ENCODE data around the gene ARGLU1. TPM values are rescaled to one million over a fixed set of nuclear protein-coding genes. Genes with fewer than 3 reads are reported as not detected.

Gene ARGLU1
- polyA plus RNA-seq, 3 donors, result 22.4 to 168 (median 27.2) TPM

- H4K20me1 ChIP-seq (ENCODE audit: insufficient read depth, low read length), result no peaks in the 10 kb centered on the region
- WGBS (ENCODE audit: insufficient coverage), result 95% methylated on average over 4 of the region's 15 CpGs
- intact Hi-C loops (cut with micrococcal nuclease), result no loop called here
- peaks cover 5 to 6% (median 5%) of the 10 kb centered on the region in 3 donors for H3K27me3 Mint-ChIP-seq (ENCODE audit: low read depth in 3 of 3)
- no peak overlapping the region for H3K9ac ChIP-seq (ENCODE audit: insufficient read depth, low read length, poor library complexity, severe bottlenecking)
- H3K27ac ChIP-seq (ENCODE audit: low read depth in 1 of 2, low read length in 2 of 2), result no peak overlapping the region
- peaks cover 2% of the 10 kb centered on the region in 2 donors for H3K27me3 ChIP-seq (ENCODE audit: control insufficient read depth in 2 of 2, insufficient read depth in 2 of 2, low read length in 2 of 2)
- H3K36me3 ChIP-seq (replicated peaks in 1 of 2; ENCODE audit: control insufficient read depth in 1 of 2, insufficient read depth in 2 of 2, low read length in 2 of 2), result no peaks in the 10 kb centered on the region
- no peaks in the 10 kb centered on the region for H3K36me3 Mint-ChIP-seq
- H3K9me3 ChIP-seq (replicated peaks in 1 of 2; ENCODE audit: control insufficient read depth in 1 of 2, insufficient read depth in 1 of 2, low read length in 2 of 2), result no peaks in the 10 kb centered on the region
- no peaks in the 10 kb centered on the region for H3K4me1 Mint-ChIP-seq
- H3K4me2 ChIP-seq (replicated peaks; ENCODE audit: extremely low read depth, low read length, poor library complexity, severe bottlenecking), result no peak overlapping the region
- H2AFZ ChIP-seq (ENCODE audit: insufficient read depth, low read depth, low read length, poor library complexity, severe bottlenecking), result no peak overlapping the region
- no peak for TF ChIP-seq CTCF (IDR thresholded peaks at IDR 0.05)
- H3K9me3 Mint-ChIP-seq, result peaks cover 0 to 2% (median 0%) of the 10 kb centered on the region in 7 donors
- no peak for DNase-seq
- H3K4me3 ChIP-seq (replicated peaks in 1 of 3; ENCODE audit: low read depth in 2 of 3, low read length in 3 of 3), result no peak overlapping the region
- H3K4me1 ChIP-seq (ENCODE audit: control insufficient read depth in 1 of 2, insufficient read depth in 2 of 2, low read length in 2 of 2), result no peaks in the 10 kb centered on the region
- no peak overlapping the region for H3K27ac Mint-ChIP-seq
- H3K4me3 Mint-ChIP-seq, result no peak overlapping the region
- no peaks in the 10 kb centered on the region for H3K79me2 ChIP-seq (ENCODE audit: insufficient read depth, low read length)
Measured at GRCh38 chr13:106514928-106515634, 52.9 kb downstream of the ARGLU1 start.

GRCh38 chr13:106513025-106513983, 54.6 kb downstream of the ARGLU1 start:
- Histone ChIP-seq H3K4me1 (ENCODE audit: control insufficient read depth in 1 of 2, insufficient read depth in 2 of 2, low read length in 2 of 2) (peaks cover 0 to under 1% of the 10 kb centered on the region in 2 donors), H3K9me3 (replicated peaks in 1 of 2; ENCODE audit: control insufficient read depth in 1 of 2, insufficient read depth in 1 of 2, low read length in 2 of 2) (no peaks in the 10 kb centered on the region), H3K27ac (ENCODE audit: low read depth in 1 of 2, low read length in 2 of 2) (no peak overlapping the region), H2AFZ (ENCODE audit: insufficient read depth, low read depth, low read length, poor library complexity, severe bottlenecking) (no peak overlapping the region), H3K79me2 (ENCODE audit: insufficient read depth, low read length) (no peaks in the 10 kb centered on the region), H3K9ac (ENCODE audit: insufficient read depth, low read length, poor library complexity, severe bottlenecking) (no peak overlapping the region), H4K20me1 (ENCODE audit: insufficient read depth, low read length) (no peaks in the 10 kb centered on the region), H3K27me3 (ENCODE audit: control insufficient read depth in 2 of 2, insufficient read depth in 2 of 2, low read length in 2 of 2) (peaks cover 2% of the 10 kb centered on the region in 2 donors), H3K4me2 (replicated peaks; ENCODE audit: extremely low read depth, low read length, poor library complexity, severe bottlenecking) (no peak overlapping the region), H3K36me3 (replicated peaks in 1 of 2; ENCODE audit: control insufficient read depth in 1 of 2, insufficient read depth in 2 of 2, low read length in 2 of 2) (no peaks in the 10 kb centered on the region), H3K4me3 (replicated peaks in 1 of 3; ENCODE audit: low read depth in 2 of 3, low read length in 3 of 3) (no peak overlapping the region)
- Mint-ChIP-seq H3K9me3 (peaks cover 0 to 2% (median 0%) of the 10 kb centered on the region in 7 donors), H3K36me3 (no peaks in the 10 kb centered on the region), H3K27me3 (ENCODE audit: low read depth in 3 of 3) (peaks cover 4 to 6% (median 5%) of the 10 kb centered on the region in 3 donors), H3K4me1 (peaks cover 2% of the 10 kb centered on the region), H3K4me3 (no peak overlapping the region), H3K27ac (no peak overlapping the region)
- DNase-seq, result no peak
- intact Hi-C loops (cut with micrococcal nuclease), result no loop called here
- no CpG with 5 or more reads among the region's 8 CpGs for WGBS (ENCODE audit: insufficient coverage)
- no peak for TF ChIP-seq CTCF (IDR thresholded peaks at IDR 0.05)

Data from CD14-positive monocyte (primary cell).